HepG2 (cell line): ENCODE results near the gene ORMDL2. TPM values are rescaled to one million over a fixed set of nuclear protein-coding genes. Genes with fewer than 3 reads are reported as not detected.

Source experiments
- ASH2L ChIP-seq: fragments of 300-600, 200-600 bp; sonication (generic); IDR thresholded peaks from 2 replicates; pipeline ENCODE4 v1.7.0; 2017; ENCODE audit warnings: low read depth, mild to moderate bottlenecking, moderate library complexity, mixed read lengths, low read length; ENCODE audit not compliant: insufficient read length
- ATM ChIP-seq: fragments of 450-650 bp; IDR thresholded peaks from 2 replicates; pipeline ENCODE4 v1.7.1; 2017; ENCODE audit warnings: mild to moderate bottlenecking, borderline replicate concordance
- GATA4 ChIP-seq: sonication (generic); IDR thresholded peaks from 2 replicates; pipeline ENCODE4 v1.6.1; 2016; ENCODE audit warnings: antibody characterized with exemption, low read depth, borderline replicate concordance
- HDAC1 ChIP-seq: sonication (generic); formaldehyde crosslinking; IDR thresholded peaks from 2 replicates; pipeline ENCODE4 v1.5.1; 2020; ENCODE audit warnings: mild to moderate bottlenecking, missing genetic modification reagents
- IKZF4 ChIP-seq: sonication (generic); formaldehyde crosslinking; IDR thresholded peaks from 2 replicates; pipeline ENCODE4 v1.5.1; 2020; ENCODE audit warnings: borderline replicate concordance, mild to moderate bottlenecking, low read depth, missing genetic modification reagents; ENCODE audit errors: not compliant biosample characterization
- KDM5B ChIP-seq: sonication (generic); formaldehyde crosslinking; IDR thresholded peaks from 2 replicates; pipeline ENCODE4 v1.4.0; 2020; ENCODE audit warnings: missing genetic modification reagents, mild to moderate bottlenecking, borderline replicate concordance
- MTA3 ChIP-seq: sonication (generic); formaldehyde crosslinking; IDR thresholded peaks from 2 replicates; pipeline ENCODE4 v1.4.0; 2020; ENCODE audit warnings: missing genetic modification reagents
- MYC ChIP-seq: sonication (generic); formaldehyde crosslinking; IDR thresholded peaks from 2 replicates; pipeline ENCODE4 v1.9.0; 2021; ENCODE audit warnings: missing genetic modification reagents, borderline replicate concordance
- NFIB ChIP-seq: sonication (generic); formaldehyde crosslinking; IDR thresholded peaks from 2 replicates; pipeline ENCODE4 v1.9.0; 2021; ENCODE audit warnings: missing genetic modification reagents, mild to moderate bottlenecking, borderline replicate concordance
- SP4 ChIP-seq: sonication (generic); formaldehyde crosslinking; IDR thresholded peaks from 2 replicates; pipeline ENCODE4 v1.8.1; 2023; ENCODE audit warnings: mild to moderate bottlenecking, missing genetic modification reagents
- SRSF9 ChIP-seq: fragments of 200-400 bp; formaldehyde crosslinking; IDR thresholded peaks from 2 replicates; pipeline ENCODE4 v1.6.1; 2018; ENCODE audit warnings: borderline replicate concordance, mild to moderate bottlenecking, low read depth, low read length; ENCODE audit not compliant: insufficient read depth, poor library complexity, severe bottlenecking
- STAT6 ChIP-seq: sonication (generic); formaldehyde crosslinking; IDR thresholded peaks from 2 replicates; pipeline ENCODE4 v1.4.0; 2020; ENCODE audit warnings: missing genetic modification reagents, mild to moderate bottlenecking, borderline replicate concordance
- ZNF383 ChIP-seq: sonication (generic); formaldehyde crosslinking; IDR thresholded peaks from 2 replicates; pipeline ENCODE4 v1.4.0; 2020; ENCODE audit warnings: missing genetic modification reagents, mild to moderate bottlenecking, borderline replicate concordance
- ZNF407 ChIP-seq: sonication (generic); formaldehyde crosslinking; IDR thresholded peaks from one replicate; pipeline ENCODE4 v1.5.1; 2020; ENCODE audit warnings: mild to moderate bottlenecking, missing genetic modification reagents; ENCODE audit errors: not compliant biosample characterization
- ZNF451 ChIP-seq: sonication (generic); formaldehyde crosslinking; IDR thresholded peaks from 2 replicates; pipeline ENCODE4 v1.5.0; 2020; ENCODE audit warnings: mild to moderate bottlenecking, missing genetic modification reagents
- polyA plus RNA-seq, 8 experiments: library from polyadenylated mRNA; depleted of rRNA in 3 of 8; stranded (reverse) in 7 of 8; unstranded in 1 of 8; fragments of >200 nt; fragmentation: Illumina TruSeq in 4 of 8; extraction: Trizol in 4 of 8; gene quantifications; 2 replicates each; pipeline versions ENCODE4 v1.2.1 to v1.2.3, GENCODE V29; 2011 to 2016; ENCODE audit warnings: low read depth in 4 of 8, missing spikeins in 1 of 8, mixed read lengths in 1 of 8; ENCODE audit not compliant: insufficient read depth in 1 of 8
- total RNA-seq, 5 experiments: library from RNA; depleted of rRNA; stranded (reverse); fragments of >200 nt; fragmentation: Illumina TruSeq; extraction: Trizol; gene quantifications; 2 replicates each; pipeline ENCODE4 v1.2.3, GENCODE V29; 2016; ENCODE audit warnings: low read depth in 1 of 5

The ORMDL2 gene
- total and polyA plus RNA-seq, 2 of the 13 experiments (the other 11 are each of a cell fraction or from before 2014, with no cell fraction given), result 24.0 to 28.6 TPM

GRCh38 chr12:55817345-55818139 lies at the start of gene ORMDL2, which contains the start of gene SARNP (continued):
- no peak for TF ChIP-seq ZNF407 (CRISPR knock-in tag)
- TF ChIP-seq SP4 (CRISPR knock-in tag), result peak; percentile 93
- no peak for TF ChIP-seq IKZF4
- TF ChIP-seq ATM, result no peak
- no peak; the same call in 1 of the 2 replicates for TF ChIP-seq ZNF451 (CRISPR knock-in tag)
- no peak for TF ChIP-seq ZNF383 (CRISPR knock-in tag)
- no peak for TF ChIP-seq SRSF9
- peak; percentile 74 for TF ChIP-seq ASH2L
- no peak for TF ChIP-seq GATA4
- no peak; the same call in 1 of the 2 replicates for TF ChIP-seq KDM5B (CRISPR knock-in tag)
- peak; percentile 22; the same call in 1 of the 2 replicates for TF ChIP-seq MYC (CRISPR knock-in tag)
- no peak for TF ChIP-seq MTA3 (CRISPR knock-in tag)
- TF ChIP-seq HDAC1 (CRISPR knock-in tag), result peak; percentile 80
- TF ChIP-seq NFIB (CRISPR knock-in tag), result no peak
- TF ChIP-seq STAT6 (CRISPR knock-in tag), result no peak
